Left ventricle myocardium superior (tissue), 1 donor: Measurements from ENCODE around the gene SLC45A1. TPM values are rescaled to one million over a fixed set of nuclear protein-coding genes. Genes with fewer than 3 reads are reported as not detected.
"Not testable (repeated sequence)": the region's sequence is repeated elsewhere in the genome, so short reads cannot be mapped to it uniquely, and the experiment has no call there.

Experiments
- ATAC-seq: fragments of 200-7000 bp; cut with Tn5 transposase; one replicate; pipeline ENCODE4 v1.9.1; 2020; ENCODE audit warnings: mild to moderate bottlenecking, moderate library complexity
- DNase-seq: peaks from one replicate; pipeline ENCODE4 v3.0.0-alpha.2; 2020
- intact Hi-C: fragments of 100-400 bp; cut with micrococcal nuclease; formaldehyde crosslinking; loops from one replicate; pipeline ENCODE4 v1.11.0; 2022
- long read RNA-seq: library from polyadenylated mRNA; unstranded; transcript quantifications from one replicate; pipeline ENCODE4 v2.0.0, GENCODE V29; 2021
- total RNA-seq: library from RNA; stranded (reverse); fragmentation: NEBNext Ultra II Directional; extraction: Animal tissue kit (Norgen Biotek cat#: 25700); gene quantifications from one replicate; pipeline ENCODE4 v1.2.1, GENCODE V29; 2021
- donor health status: DM: no; HTN: yes; CAD: no; lungs with severe emphysema.

Gene SLC45A1
- 2.0 TPM for total RNA-seq
- long read RNA-seq, partial matches to known transcripts = 2 of 7 reads
- long read RNA-seq, other reads (novel, unspliced or antisense) = 2 of 7 reads

GRCh38 chr1:8317647-8318381, at the start of gene SLC45A1:
SLC45A1 (plus strand) TSS chr1:8318114; CDS start chr1:8324330, 6,216 bp downstream.
- DNase-seq (peak; percentile 93), ATAC-seq (peak; percentile 90)
- intact Hi-C loops = loop anchor here (10.0 kb wide), 1 partner anchor 293 kb away; the partner anchor contains the start of gene ERRFI1

GRCh38 chr1:8273036-8273435, 44.9 kb upstream of the SLC45A1 start:
- DNase-seq (no peak), ATAC-seq (no peak)
- intact Hi-C loops = no loop called here

GRCh38 chr1:8274352-8274751, 43.6 kb upstream of the SLC45A1 start:
- intact Hi-C loops = no loop called here
- ATAC-seq (no peak), DNase-seq (no peak)

- intact Hi-C loops = no loop called here
- ATAC-seq (no peak), DNase-seq (no peak)
Observed at GRCh38 chr1:8276173-8276914, 41.6 kb upstream of the SLC45A1 start.

DNA sequence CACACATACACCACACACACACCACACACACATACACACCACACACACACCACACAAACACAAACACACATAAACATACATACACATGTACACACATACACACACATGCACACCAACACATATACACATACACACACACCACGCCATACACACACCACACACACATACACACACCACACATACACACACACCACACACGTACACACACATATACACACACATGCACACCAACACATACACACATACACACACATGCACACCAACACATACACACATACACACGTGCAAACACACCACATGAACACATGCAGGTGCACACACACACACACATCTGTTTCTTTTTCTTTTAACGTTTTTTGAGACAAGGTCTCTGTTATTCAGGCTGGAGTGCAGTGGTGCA, 41.0 kb upstream of the SLC45A1 start:
- DNase-seq (no peak), ATAC-seq (no peak)
- intact Hi-C loops = no loop called here

GRCh38 chr1:8278677-8279076, 39.2 kb upstream of the SLC45A1 start:
- DNase-seq, intact Hi-C loops, ATAC-seq: not testable (repeated sequence)

- DNase-seq = peak; percentile 32
- ATAC-seq = peak; percentile 55
Observed at GRCh38 chr1:8281843-8282509, 35.9 kb upstream of the SLC45A1 start.

DNA sequence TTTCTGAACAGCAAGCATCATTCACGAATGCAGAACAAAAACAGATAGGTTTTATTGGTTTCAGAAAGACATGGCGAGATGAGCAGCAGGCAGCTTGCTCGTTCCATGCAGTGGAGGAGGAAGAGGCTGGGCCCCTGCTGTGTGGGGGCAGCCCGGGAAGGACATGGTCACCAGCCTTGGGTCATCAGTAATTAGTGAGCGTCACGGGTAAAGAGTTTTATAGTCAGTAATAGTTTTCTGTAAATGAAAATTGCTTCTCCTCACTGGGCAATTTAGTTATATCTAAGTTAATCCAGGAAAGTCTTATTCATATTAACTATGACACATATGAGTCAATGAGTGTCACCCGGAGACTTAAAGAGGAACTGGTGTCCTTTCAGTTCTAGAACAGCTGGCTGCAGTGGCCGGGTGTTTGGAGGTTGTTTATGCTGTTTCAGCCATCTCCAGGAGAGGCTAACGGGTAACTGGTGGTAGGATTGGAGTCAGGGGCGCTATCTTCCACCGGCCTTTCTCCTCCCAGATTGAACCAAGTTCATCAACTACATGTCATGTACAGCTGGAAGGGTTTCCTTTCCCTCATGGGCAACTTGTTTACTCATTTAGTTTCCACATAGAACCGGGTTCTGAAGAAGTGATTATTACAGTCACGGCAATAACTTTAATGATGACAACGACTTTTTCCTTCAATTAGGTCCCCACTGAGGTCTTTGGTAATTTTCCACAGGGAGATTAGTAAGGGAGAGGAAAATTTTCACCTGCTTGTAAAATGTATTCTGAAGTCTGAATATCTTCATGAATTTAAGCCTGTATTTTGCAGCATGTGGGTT, 34.6 kb upstream of the SLC45A1 start:
- ATAC-seq (peak; percentile 50), DNase-seq (peak; percentile 46)
- intact Hi-C loops = no loop called here

More at GRCh38 chr1:8281843-8282509, 35.9 kb upstream of the SLC45A1 start:
- intact Hi-C loops = no loop called here

DNA sequence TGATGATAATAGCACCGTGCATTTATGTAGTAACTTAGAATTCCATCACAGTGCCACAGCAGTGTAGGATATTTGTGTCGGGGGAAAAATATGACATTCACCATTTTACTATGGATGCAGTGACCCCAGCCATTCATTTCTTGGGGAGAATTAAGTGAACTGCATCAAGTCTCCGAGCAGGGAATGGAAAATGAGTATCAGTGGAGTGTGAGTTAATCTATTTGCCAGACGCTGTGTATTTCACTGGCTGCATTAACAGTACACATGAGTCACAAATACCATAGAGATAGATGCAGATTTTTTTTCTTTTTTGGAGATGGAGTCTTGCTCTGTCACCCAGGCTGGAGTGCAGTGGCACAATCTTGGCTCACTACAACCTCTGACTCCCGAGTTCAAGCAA, 33.8 kb upstream of the SLC45A1 start:
- DNase-seq (no peak), ATAC-seq (no peak)
- intact Hi-C loops = no loop called here

DNA sequence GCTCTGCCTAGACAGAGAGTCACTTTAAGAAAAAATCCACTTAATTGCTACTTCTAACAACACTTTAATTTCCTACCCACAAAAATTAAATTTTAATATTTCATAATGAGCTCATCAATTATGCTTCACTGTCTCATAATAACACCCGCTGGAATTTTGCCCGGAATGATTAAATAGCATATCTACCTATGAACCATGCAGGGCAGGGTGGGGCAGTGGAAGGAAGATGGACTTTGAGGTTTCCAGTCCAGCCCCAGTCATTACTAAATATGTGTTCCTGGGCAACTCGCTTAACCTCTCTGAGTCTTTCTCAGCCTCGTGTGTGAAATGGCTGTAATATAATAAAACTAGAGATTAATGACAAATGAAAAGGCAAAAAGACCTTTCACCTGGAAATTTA, 32.8 kb upstream of the SLC45A1 start:
- DNase-seq (no peak), ATAC-seq (no peak)
- intact Hi-C loops = no loop called here

DNA sequence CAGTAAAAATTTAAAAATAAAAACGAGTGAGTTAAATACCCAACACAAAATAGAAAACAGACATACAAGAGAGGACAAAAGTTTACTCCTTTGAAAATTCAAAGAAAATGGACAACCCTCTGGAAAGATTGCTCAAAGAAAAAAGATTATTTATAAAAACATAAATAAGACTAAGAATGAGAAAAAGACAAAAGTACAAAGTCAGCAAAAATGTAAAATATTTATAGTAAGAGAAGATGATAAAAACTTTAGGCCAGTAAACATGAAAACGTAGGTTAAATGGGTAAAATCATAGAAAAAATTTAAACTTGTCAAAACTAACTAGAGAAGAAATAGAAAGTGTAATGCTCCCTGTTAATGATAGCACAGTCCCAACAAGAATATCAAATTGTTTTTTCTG, 31.9 kb upstream of the SLC45A1 start:
- intact Hi-C loops = no loop called here
- DNase-seq (no peak), ATAC-seq (no peak)

- no peak for ATAC-seq
- DNase-seq = no peak
- intact Hi-C loops = no loop called here
Observed at GRCh38 chr1:8293118-8293517, 24.8 kb upstream of the SLC45A1 start.

- DNase-seq = no peak
- intact Hi-C loops = no loop called here
- no peak for ATAC-seq
Observed at GRCh38 chr1:8293641-8294169, 24.2 kb upstream of the SLC45A1 start.

DNA sequence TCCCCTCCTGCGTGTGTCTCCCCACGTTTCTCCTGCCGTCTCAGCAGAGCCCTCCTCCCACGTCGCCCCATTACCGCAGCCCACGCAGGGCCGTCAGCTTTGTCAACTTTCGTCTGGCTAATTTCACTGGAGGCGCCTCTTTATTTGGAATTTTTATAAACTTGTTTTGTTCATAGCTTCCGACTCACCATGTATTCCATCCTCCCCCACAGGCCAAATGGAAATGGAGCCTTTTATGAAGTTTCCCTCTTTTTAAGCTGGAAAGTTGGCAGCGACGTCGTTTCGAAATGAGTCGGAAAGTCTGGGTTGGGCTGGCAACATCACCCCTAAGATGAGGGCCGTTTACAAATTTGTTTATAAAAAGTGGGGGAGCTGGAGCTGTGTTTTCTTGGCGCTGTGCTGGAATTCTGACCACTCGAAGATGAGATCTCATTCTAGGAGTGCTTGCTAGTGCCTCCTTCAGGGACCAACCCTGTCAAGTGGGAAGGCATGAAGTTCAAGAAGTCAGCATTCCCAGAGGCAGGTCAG, 23.7 kb upstream of the SLC45A1 start:
- no peak for ATAC-seq
- intact Hi-C loops = no loop called here

GRCh38 chr1:8297245-8297644, 20.7 kb upstream of the SLC45A1 start:
- intact Hi-C loops = no loop called here
- ATAC-seq (no peak), DNase-seq (no peak)

More for the DNA sequence above, 23.7 kb upstream of the SLC45A1 start:
- DNase-seq = no peak

DNA sequence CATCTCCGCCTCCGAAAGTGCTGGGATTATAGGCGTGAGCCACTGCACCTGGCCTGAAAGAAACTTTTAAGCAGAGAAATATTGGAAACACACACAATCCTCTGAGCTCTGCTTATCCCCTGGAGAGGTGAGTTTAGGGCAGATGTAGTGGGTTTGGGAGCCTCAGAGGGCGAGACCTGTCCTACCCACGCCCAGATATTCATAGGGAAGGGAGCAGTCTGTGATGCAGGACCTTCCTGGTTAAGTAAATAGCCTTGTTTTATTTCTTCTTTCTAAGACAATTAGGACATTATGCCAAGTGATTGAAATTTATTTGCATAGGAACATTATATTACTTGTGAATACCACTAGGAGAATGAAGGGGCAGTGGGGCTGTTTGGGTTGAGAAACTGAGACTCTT, 18.0 kb upstream of the SLC45A1 start:
- DNase-seq = no peak
- no peak for ATAC-seq
- intact Hi-C loops = no loop called here

- ATAC-seq (no peak), DNase-seq (no peak)
- intact Hi-C loops = no loop called here
Observed at GRCh38 chr1:8302081-8302956, 15.6 kb upstream of the SLC45A1 start.

- ATAC-seq = peak; percentile 78
- intact Hi-C loops = no loop called here
Observed at GRCh38 chr1:8303141-8303540, 14.8 kb upstream of the SLC45A1 start.

More at GRCh38 chr1:8303141-8303540, 14.8 kb upstream of the SLC45A1 start:
- DNase-seq = no peak
